Caki2 (cell line): ENCODE results near the gene CRHR1. TPM values are rescaled to one million over a fixed set of nuclear protein-coding genes. Genes with fewer than 3 reads are reported as not detected.

ENCODE experiments used
- DNase-seq: peaks from one replicate; pipeline ENCODE4 v3.0.0-alpha.2; 2015; ENCODE audit warnings: low read depth
- in situ Hi-C: cut with HindIII; loops from 2 replicates; pipeline ENCODE4 v1.10.0; 2016; ENCODE audit warnings: low sequenced_read_pairs, low pct_unique_long_range_greater_than_20kb, mixed read lengths
- total RNA-seq: library from RNA; depleted of rRNA; stranded (reverse); fragments of >200 nt; shearing (Covaris generic); gene quantifications from 2 replicates; pipeline ENCODE4 v1.2.3, GENCODE V29; 2014; ENCODE audit warnings: low replicate concordance

CRHR1 gene
- total RNA-seq, 1 experiment from 2014 or later, result 5.1 TPM

DNA sequence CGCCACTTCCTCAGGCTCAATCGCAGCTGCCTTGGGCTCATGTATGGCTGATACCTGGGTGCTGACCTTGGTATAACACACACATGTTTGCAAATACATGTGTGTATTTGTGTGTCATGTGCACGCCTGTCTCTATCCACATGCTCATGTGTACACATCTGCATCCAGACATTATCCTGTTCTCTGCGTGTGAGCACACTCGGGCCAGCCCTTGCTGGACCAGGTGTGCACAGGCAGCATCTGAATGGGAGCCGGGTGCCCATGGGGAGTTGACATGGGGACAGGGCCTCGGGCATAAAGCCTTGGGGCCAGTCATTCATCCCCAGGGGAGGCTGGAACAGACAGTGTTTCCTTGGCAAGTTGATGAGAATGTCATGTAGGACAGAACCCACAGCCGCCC, 29.1 kb upstream of the CRHR1 start:
- in situ Hi-C loops, result no loop called here
- DNase-seq, result no peak

- no peak for DNase-seq
- in situ Hi-C loops, result no loop called here
These were observed 27.7 kb upstream of the CRHR1 start for GRCh38 chr17:45756266-45756991.

DNA sequence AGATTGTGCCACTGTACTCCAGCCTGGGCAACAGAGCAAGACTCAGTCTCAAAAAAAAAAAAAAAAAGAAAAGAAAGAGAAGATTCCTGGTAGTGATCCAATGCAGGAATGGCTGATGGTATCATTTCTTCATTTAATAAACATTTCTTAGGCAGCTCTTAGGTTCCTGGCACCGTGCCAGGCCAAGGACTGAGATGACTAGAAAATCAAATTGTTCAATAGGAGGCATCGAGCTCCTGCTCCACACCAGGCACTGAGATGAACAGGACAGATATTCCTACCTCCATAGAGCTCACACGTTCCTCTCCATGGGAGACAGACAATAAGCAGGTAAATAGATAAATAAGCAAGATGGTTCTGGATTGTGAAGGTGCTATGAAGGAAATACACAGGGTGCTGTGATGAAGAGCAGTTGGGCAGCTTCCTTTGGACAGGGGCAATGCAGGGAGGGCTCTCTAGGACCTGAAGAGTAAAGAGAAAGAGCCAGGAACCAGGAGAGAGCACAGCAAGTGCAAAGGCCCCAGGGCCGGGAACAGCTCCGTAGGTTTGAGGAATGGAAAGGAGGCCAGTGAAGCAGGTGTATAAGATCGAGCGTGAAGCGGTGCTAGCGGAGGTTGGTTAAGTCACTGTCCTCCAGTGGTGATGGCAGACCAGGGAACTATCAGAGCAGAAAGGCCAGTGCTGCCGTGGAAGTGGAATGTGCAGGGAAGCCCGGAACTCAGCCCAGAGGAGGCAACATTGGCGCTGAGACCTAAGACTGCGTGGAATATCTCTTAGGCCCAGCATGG, 26.5 kb upstream of the CRHR1 start:
- no peak for DNase-seq
- in situ Hi-C loops, result no loop called here

DNA sequence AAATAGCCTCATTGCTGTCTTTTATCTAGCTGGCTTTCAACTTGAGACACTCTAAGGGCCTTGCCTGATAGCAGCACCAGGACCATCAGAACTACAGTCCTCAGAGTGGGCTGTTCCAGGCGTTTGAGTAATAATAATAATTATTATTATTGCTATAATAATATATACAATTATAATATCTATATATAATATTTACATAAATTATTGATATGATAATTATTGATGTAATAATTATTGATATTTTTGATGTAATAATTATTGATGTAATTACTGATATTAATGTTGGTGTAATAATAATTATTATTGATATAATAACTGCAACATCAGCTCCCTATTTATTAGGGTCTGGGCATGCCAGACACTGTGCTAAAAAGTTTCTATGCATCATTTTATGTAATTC, 25.6 kb upstream of the CRHR1 start:
- in situ Hi-C loops, result no loop called here
- DNase-seq, result no peak

GRCh38 chr17:45759761-45760160, 24.4 kb upstream of the CRHR1 start:
- in situ Hi-C loops, result no loop called here
- DNase-seq, result no peak

- in situ Hi-C loops, result no loop called here
- no peak for DNase-seq
These were observed 22.1 kb upstream of the CRHR1 start for GRCh38 chr17:45761957-45762565.

- in situ Hi-C loops, result no loop called here
- no peak for DNase-seq
These were observed 20.9 kb upstream of the CRHR1 start for GRCh38 chr17:45763182-45763581.

- in situ Hi-C loops, result no loop called here
- no peak for DNase-seq
These were observed 19.6 kb upstream of the CRHR1 start for GRCh38 chr17:45764479-45764878.

DNA sequence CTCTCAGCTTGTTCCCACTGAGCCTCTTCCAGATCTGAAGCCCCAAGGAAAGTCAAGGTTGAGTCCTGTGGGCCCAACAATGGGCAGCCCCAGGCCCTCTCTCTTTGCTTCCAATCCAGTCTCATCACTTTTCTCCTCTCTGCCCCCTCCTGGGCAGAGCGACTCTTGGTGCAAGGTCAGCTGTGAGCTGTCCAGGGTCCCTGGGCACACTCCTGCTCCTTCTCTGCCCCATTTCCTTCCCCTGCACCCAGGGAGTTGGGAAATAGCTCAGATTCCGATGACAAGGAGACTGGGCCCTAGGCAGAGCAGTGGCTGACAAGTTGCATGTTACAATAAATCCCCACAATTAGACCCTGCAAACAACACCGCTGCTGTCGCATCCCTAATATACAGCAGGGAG, 16.1 kb upstream of the CRHR1 start:
- DNase-seq, result no peak
- in situ Hi-C loops, result no loop called here

DNA sequence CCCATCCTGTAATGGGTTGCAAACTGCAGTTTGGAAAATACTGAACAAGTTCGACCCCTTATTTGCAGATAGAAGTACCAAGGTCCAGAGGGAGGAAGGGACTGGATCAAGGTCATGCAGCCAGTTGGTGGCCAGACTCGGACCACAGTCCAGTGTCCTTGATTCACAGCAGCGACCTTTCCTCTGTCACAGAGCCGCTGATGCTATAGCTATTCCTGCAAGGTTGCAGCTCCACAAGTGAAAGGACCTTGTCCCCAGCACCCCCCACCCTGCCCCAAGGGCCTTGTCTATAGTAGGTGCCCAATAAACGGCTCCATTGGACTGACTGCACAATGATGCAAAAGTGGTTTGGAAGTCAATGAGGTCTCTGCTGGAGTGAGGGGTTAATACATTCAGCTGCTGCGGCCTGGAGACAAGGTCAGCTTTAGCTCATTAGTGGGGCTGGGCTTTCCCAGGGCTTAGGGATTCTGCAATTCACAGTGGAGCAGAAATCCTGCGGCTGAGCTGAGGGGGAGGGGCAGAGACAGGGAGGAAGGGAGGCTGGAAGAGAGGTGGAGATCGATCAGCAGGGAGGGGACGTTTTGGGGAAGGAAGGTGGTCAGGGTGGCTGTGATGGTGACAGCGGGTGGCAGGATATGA, 13.4 kb upstream of the CRHR1 start:
- in situ Hi-C loops, result no loop called here
- no peak for DNase-seq

GRCh38 chr17:45771271-45771959, 12.7 kb upstream of the CRHR1 start:
- no peak for DNase-seq
- in situ Hi-C loops, result no loop called here

GRCh38 chr17:45775148-45775547, 9.0 kb upstream of the CRHR1 start:
- no peak for DNase-seq
- in situ Hi-C loops, result no loop called here

GRCh38 chr17:45775576-45776011, 8.5 kb upstream of the CRHR1 start:
- in situ Hi-C loops, result no loop called here
- peak; percentile 61 for DNase-seq

- in situ Hi-C loops, result no loop called here
- DNase-seq, result no peak
These were observed 7.2 kb upstream of the CRHR1 start for GRCh38 chr17:45776896-45777295.

DNA sequence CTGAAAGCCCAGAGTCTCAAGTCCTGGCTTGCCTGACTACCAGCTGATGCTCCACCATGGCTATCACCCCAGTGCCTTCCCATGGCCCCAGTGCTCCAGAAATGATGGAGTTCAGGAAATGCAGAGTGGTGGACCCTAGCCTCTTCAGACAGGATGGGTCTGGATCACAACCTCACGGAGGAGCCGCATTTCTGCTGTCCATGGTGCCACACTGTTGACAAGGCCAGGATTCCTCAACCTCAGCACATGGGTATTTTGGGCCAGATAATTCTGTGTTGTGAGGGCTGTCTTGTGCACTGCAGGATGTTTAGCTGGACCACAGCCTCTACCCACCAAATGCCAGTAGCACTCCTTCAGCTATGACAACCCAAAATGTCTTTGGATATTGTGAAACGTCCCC, 6.7 kb upstream of the CRHR1 start:
- in situ Hi-C loops, result no loop called here
- DNase-seq, result no peak

- in situ Hi-C loops, result no loop called here
- no peak for DNase-seq
These were observed 3.2 kb upstream of the CRHR1 start for GRCh38 chr17:45780921-45781320.

- in situ Hi-C loops, result no loop called here
- DNase-seq, result no peak
These were observed 1.1 kb upstream of the CRHR1 start for GRCh38 chr17:45782889-45783592.
